HG02798 (cell line): ENCODE results near the gene CCDC24.

Experiments
- ATAC-seq: cut with Tn5 transposase; IDR thresholded peaks from one replicate; pipeline ENCODE4 v1.9.1; 2021; ENCODE audit warnings: mild to moderate bottlenecking; ENCODE audit not compliant: unreplicated experiment, poor library complexity

The CCDC24 gene

GRCh38 chr1:43962324-43962723, 29.1 kb upstream of the CCDC24 start:
- no peak for ATAC-seq

DNA sequence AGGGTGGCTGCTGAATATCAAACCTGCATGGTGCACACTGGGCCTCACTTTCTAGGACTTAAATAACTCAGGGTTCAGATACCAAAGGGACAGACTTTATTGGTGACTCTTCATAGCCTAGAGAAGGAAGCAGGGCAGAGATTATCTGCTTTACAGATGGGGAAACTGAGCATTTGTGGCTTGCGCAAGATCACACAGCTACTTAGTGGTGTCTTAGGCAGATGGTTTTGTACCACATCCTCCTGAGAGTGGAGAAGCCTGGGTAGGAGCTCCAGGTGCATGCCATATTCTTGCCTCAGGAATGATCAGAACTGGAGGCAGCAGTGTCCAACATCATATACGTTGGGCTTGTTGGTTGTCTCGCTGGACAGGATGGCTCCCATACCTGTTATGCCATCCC, 28.4 kb upstream of the CCDC24 start:
- ATAC-seq, result no peak

GRCh38 chr1:43963890-43964289, 27.5 kb upstream of the CCDC24 start:
- no peak for ATAC-seq

DNA sequence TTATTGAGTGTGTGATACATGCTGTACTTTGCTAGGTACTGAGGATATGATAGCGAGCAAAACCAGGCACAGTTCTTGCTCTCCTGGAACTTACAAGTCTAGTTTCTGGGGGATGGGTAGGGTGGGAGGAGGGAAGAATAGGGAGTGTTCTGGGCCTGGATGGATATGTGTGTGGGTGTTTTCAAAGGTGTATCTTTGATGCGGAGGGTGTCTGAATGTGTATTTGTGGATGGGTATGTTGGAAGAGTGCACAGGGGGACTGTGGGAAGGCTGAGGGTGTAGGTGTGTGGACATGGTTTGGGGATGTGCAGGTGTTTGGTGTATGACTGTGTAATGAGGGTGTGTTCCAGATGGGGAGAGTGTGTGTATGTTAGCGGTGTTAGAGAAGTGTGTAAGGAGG, 26.1 kb upstream of the CCDC24 start:
- no peak for ATAC-seq

GRCh38 chr1:43968348-43968948, 23.0 kb upstream of the CCDC24 start:
- ATAC-seq, result no peak

- ATAC-seq, result no peak
Observed at GRCh38 chr1:43969416-43969745, 22.0 kb upstream of the CCDC24 start.

- ATAC-seq, result peak; percentile 78
Observed at GRCh38 chr1:43969746-43970466, 21.5 kb upstream of the CCDC24 start, which contains the start of gene DPH2. Gene DPH2 (plus strand): TSS chr1:43970010. CDS start chr1:43970176, 166 bp downstream.

- ATAC-seq, result no peak
Observed at GRCh38 chr1:43970502-43970901, 20.9 kb upstream of the CCDC24 start.

- ATAC-seq, result no peak
Observed at GRCh38 chr1:43970911-43971310, 20.5 kb upstream of the CCDC24 start.

GRCh38 chr1:43971336-43971980, 19.9 kb upstream of the CCDC24 start:
- ATAC-seq, result no peak

DNA sequence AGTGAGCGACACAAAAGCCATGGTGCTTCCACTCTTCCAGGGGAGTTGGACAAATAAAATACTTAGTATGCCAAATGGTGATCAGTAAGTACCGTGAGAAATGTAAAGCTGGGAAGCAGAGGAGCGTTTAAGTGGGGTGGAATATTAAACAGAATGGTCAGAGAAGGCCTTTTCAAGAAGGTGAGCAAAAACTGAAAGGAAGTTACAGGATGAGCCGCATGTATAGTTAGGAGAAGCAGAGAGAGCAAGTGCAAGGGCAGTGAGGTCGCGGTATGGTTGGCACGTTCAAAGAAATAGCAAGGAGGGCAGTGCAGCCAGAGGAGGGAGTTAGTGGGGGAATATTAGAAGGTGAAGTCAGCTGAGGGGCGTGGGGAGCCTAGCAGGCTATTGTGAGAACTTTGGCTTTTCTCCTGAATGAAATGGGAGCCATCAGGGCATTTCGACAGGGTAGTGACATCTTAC, 17.4 kb upstream of the CCDC24 start:
- no peak for ATAC-seq

DNA sequence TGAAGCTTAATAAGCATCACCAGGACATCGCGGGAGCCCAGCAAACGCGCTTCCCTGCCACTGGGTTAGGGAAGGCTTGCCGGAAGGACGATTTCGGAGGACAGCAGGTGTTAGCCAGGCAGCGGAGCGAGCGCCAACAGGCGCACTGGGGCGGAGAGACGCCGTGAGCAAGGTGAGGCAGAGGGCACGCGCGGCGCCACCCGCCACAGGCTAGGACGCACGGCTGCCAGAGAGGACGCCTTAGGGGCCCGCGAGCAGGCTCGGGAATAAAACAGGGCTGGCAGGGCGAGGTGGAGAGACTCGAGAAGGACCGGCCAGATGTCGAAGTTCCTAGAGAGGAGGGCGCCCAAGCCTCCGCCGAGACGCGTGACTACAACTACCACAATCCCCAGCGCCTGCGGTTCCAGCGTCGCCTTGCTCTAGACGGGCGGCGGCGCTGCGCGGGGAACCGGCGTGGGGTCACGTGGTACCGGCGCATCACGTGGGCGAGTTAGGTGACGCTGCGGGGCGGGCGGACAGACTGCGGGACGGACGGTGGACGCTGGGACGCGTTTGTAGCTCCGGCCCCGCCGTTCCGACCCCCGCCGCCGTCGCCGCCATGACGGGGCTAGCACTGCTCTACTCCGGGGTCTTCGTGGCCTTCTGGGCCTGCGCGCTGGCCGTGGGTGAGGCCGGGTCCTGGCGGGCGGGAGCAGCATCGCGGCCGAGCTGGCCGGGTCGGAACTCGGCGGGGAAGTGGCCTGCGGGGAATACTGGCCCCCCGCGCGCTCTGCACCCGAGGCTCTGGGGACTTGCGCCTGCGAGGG, 16.8 kb upstream of the CCDC24 start, which contains the start of gene ATP6V0B:
Gene ATP6V0B (plus strand): TSS at position 518 of the 806 bp plus-strand sequence. CDS start 81 bp downstream, at position 599.
- ATAC-seq, result peak; percentile 74

DNA sequence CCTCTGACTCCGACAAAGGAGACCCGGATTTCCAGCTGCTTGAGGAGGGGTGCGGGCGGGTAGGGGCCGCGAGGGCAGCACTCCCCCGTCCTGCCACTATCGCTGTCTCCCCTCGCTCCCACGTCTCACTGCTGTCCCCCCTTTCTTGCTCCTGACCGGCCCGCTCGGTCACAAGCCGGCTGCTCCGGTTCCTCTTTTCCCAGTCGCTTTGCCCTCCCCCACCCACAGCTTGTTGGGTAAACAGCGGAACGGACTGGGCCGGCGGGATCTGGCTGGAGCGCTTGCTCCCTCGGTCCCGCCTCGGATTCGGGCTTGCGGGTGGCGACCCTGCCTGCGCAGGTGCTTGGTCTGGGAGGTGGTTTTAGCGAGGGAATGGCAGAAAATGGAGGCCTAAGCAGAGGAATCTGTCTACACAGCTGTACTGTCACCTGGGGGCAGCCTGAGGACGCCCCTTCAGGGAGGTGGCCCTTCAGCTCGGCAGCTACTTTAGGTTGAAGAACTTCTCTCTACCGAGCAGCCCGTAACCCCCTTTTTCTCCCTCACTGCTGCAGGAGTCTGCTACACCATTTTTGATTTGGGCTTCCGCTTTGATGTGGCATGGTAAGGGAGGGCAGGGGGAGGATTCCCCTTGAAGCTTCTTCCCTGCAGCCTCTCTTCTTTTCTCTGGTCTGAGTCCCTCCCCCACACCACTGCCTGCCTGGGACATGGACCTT, 16.0 kb upstream of the CCDC24 start:
- ATAC-seq, result no peak

DNA sequence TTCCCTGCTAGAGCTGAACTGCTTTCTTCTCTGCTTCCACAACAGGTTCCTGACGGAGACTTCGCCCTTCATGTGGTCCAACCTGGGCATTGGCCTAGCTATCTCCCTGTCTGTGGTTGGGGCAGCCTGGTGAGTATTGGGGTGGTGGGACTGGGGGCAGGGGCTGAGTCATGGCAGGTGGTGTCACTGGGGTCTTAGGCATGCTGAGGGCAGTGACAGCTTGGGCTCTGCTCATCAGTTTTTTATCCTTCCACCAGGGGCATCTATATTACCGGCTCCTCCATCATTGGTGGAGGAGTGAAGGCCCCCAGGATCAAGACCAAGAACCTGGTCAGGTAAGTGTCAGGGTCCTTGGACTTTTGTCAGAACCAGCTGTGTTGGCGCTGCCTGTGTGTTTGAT, 15.4 kb upstream of the CCDC24 start:
- no peak for ATAC-seq

DNA sequence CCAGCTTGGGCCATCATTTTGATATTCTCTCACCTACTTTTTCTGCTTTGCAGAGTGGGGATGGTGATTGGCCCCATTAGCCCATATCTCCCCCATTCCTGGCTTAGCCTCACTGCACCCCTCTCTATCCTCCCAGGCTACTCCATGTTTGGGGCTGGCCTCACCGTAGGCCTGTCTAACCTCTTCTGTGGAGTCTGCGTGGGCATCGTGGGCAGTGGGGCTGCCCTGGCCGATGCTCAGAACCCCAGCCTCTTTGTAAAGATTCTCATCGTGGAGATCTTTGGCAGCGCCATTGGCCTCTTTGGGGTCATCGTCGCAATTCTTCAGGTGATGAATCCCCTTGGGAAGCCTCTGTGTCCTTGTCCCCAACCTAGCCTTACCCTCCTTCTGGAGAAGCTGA, 14.5 kb upstream of the CCDC24 start:
- ATAC-seq, result no peak

GRCh38 chr1:43977376-43978263, 13.8 kb upstream of the CCDC24 start:
- no peak for ATAC-seq

- ATAC-seq, result no peak
Observed at GRCh38 chr1:43978264-43978550, 13.2 kb upstream of the CCDC24 start.

GRCh38 chr1:43978551-43979260, 12.7 kb upstream of the CCDC24 start, which contains the start of gene B4GALT2:
Gene B4GALT2 (plus strand): TSS chr1:43979210. CDS start chr1:43981161, 1,951 bp downstream.
- no peak for ATAC-seq

GRCh38 chr1:43979261-43979527, 12.2 kb upstream of the CCDC24 start:
- no peak for ATAC-seq
